Effector memory CD4-positive, alpha-beta T cell (primary cell): Measurements from ENCODE around the gene ADGRB3.
"Not testable (repeated sequence)": the region's sequence is repeated elsewhere in the genome, so short reads cannot be mapped to it uniquely, and the experiment has no call there.

Experiments used
- DNase-seq, 3 donors: peaks; one replicate each; pipeline ENCODE4 v3.0.0-alpha.2; 2020
- H3K27ac ChIP-seq: 2 replicates; pipeline ENCODE4 v1.7.0; 2013; ENCODE audit warnings: mild to moderate bottlenecking, low read length, moderate library complexity; ENCODE audit not compliant: insufficient read depth, poor library complexity, severe bottlenecking
- H3K27me3 ChIP-seq: replicated peaks from 2 replicates; pipeline ENCODE4 v1.7.0; 2013; ENCODE audit warnings: mild to moderate bottlenecking, low read length; ENCODE audit not compliant: insufficient read depth, control insufficient read depth, poor library complexity, severe bottlenecking
- H3K36me3 ChIP-seq: 2 replicates; pipeline ENCODE4 v1.7.0; 2013; ENCODE audit warnings: mild to moderate bottlenecking, low read length, moderate library complexity; ENCODE audit not compliant: control insufficient read depth, insufficient read depth
- H3K4me1 ChIP-seq: 2 replicates; pipeline ENCODE4 v1.7.0; 2013; ENCODE audit warnings: low read length, mild to moderate bottlenecking; ENCODE audit not compliant: control insufficient read depth, insufficient read depth, poor library complexity, severe bottlenecking
- H3K4me3 ChIP-seq: 2 replicates; pipeline ENCODE4 v1.7.0; 2013; ENCODE audit warnings: low read length, low read depth, mild to moderate bottlenecking; ENCODE audit not compliant: insufficient read depth, poor library complexity, severe bottlenecking
- H3K9me3 ChIP-seq: 2 replicates; pipeline ENCODE4 v1.7.0; 2013; ENCODE audit warnings: mild to moderate bottlenecking, low read length, moderate library complexity; ENCODE audit not compliant: control insufficient read depth

Gene ADGRB3

DNA sequence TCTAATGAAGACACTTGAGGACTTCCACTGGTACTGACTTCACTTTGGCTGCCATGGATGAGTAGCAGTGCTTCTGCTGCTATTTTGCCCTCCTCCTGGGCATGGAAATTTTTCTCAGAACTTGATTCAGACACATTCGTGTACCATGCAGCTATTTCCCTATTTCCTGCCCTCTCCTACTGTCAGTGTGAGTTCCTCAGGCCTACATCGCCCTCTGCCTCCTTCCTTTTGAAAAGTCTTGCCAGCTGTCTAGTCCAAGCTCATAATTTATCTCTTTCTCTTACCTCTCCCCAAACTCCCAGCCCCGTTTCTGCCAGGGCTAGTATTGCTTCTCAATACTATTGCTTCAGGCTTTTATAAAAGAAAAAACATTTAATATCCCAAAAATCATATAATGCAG, 470.2 kb downstream of the ADGRB3 start:
- no peaks in the 10 kb centered on the region for H3K9me3 ChIP-seq
- H3K36me3 ChIP-seq = no peaks in the 10 kb centered on the region
- H3K4me3 ChIP-seq = no peak overlapping the region

DNA sequence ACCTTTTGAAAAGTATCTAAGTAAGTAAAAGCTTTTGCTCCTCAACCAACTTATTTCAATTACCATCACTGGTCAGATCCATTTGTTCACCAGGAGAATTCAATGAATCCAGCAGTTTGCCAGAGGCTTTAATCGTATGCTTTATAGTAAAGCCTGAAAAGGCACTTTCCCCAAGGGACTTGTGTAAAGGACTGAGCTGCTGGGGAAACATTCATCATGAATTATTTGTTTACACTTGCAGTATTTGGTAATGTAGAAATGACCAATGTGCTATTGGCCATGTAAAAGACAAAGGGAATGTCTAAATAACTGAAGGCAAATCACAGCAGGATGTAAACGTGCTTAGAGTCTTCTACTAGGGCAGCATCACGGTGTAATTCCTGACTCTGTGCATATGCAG, 471.4 kb downstream of the ADGRB3 start:
- H3K27me3 ChIP-seq = no peaks in the 10 kb centered on the region
- no peaks in the 10 kb centered on the region for H3K4me1 ChIP-seq
- H3K4me3 ChIP-seq = no peak overlapping the region
- no peaks in the 10 kb centered on the region for H3K9me3 ChIP-seq
- DNase-seq = no peak
- H3K36me3 ChIP-seq = no peaks in the 10 kb centered on the region
- H3K27ac ChIP-seq = no peak overlapping the region

More for the DNA sequence above, 470.2 kb downstream of the ADGRB3 start:
- no peak for DNase-seq
- H3K27me3 ChIP-seq = no peaks in the 10 kb centered on the region
- no peak overlapping the region for H3K27ac ChIP-seq
- no peaks in the 10 kb centered on the region for H3K4me1 ChIP-seq

DNA sequence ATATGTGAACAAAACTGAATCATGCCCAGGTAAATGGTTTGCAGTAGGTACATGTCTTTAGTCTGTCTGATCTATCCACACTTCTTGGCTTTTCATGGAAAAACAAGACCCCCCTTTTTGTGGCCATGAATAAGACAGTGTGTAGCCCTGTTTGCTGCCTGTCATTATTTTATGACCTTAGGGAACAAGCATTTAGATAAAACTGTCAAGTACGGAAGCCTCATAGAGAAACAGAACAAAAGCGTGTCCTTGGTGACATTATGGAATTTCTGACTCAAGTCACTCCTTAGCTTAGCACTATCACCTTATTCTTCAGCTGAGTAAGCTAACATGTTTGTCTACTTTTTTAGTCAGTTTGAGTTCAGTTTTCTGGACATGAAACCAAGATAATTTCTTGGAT, 476.2 kb downstream of the ADGRB3 start:
- H3K36me3 ChIP-seq = no peaks in the 10 kb centered on the region
- H3K27me3 ChIP-seq = no peaks in the 10 kb centered on the region
- no peak for DNase-seq
- H3K27ac ChIP-seq = no peak overlapping the region
- no peaks in the 10 kb centered on the region for H3K4me1 ChIP-seq
- no peaks in the 10 kb centered on the region for H3K9me3 ChIP-seq
- H3K4me3 ChIP-seq = no peak overlapping the region

DNA sequence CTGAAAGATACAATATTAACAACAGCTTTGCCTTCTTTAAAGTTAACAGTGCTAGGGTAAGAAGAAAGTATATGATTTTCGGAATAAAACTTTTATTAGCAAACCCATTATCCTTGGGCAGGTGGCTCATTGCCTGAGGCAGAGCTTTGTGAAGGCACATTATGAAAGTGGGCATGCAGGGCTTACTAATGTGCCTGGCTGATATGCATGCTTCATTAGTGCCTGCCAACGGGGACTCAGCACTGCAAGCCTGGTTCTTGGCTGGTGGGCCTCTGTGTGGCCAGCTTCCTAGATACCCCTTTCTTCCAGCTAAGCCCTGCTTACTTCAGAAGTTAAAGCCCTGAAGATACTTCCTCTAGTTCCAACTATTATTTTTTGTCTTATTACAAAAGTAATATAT, 481.6 kb downstream of the ADGRB3 start:
- no peak overlapping the region for H3K27ac ChIP-seq
- H3K4me3 ChIP-seq = no peak overlapping the region
- no peak for DNase-seq
- H3K36me3 ChIP-seq = no peaks in the 10 kb centered on the region
- H3K4me1 ChIP-seq = no peaks in the 10 kb centered on the region
- H3K9me3 ChIP-seq = no peaks in the 10 kb centered on the region
- no peaks in the 10 kb centered on the region for H3K27me3 ChIP-seq

DNA sequence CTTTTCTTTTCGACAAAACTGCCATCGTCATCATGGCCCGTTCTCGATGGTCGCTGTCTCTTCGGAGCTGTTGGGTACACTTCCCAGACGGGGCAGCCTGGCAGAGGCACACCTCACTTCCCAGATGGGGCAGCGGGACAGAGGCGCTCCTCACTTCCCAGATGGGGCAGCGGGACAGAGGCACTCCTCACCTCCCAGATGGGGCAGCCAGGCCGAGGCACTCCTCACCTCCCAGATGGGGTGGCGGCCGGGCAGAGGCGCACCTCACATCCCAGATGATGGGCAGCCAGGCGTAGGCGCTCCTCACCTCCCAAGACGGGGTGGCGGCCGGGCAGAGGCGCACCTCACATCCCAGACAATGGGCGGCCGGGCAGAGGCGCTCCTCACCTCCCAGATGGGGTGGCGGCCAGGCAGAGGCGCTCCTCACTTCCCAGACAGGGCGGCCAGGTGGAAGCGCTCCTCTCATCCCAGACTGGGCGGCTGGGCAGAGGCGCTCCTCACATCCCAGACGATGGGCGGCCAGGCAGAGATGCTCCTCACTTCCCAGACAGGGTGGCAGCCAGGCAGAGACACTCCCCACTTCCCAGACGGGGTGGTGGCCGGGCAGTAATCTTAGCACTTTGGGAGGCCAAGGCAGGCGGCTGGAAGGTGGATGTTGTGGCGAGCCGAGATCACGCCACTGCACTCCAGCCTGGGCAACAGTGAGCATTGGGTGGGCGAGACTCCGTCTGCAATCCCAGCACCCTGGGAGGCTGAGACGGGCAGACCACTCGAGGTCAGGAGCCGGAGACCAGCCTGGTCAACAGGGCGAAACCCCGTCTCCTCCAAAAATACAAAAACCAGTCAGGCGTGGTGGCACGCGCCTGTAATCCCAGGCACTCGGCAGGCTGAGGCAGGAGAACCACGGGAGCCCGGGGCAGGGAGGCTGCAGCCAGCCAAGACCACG, 486.7 kb downstream of the ADGRB3 start:
- not testable (repeated sequence) for H3K27ac ChIP-seq, H3K4me3 ChIP-seq, H3K9me3 ChIP-seq, H3K27me3 ChIP-seq, H3K4me1 ChIP-seq, DNase-seq, H3K36me3 ChIP-seq

DNA sequence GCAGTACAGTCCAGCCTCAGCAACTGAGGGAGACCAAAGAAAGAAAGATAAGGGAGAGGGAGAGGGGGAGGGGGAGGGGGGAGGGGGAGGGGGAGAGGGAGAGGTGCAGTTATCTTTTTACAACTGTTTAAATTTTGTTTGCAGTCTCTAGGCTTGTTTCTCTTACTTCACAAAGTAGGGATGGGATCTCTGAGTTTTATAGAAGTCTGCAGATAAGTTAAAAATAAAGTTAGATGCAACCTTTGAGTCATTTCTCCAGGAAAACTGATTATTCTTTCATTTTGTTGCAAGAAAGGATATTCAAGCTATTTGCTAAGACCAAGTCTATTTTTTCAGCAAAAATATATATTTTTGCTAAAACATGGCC, 487.3 kb downstream of the ADGRB3 start:
- Histone ChIP-seq H3K9me3 (no peaks in the 10 kb centered on the region), H3K4me3 (no peak overlapping the region), H3K36me3 (no peaks in the 10 kb centered on the region), H3K27me3 (no peaks in the 10 kb centered on the region), H3K27ac (no peak overlapping the region), H3K4me1 (no peaks in the 10 kb centered on the region)
- DNase-seq = no peak

DNA sequence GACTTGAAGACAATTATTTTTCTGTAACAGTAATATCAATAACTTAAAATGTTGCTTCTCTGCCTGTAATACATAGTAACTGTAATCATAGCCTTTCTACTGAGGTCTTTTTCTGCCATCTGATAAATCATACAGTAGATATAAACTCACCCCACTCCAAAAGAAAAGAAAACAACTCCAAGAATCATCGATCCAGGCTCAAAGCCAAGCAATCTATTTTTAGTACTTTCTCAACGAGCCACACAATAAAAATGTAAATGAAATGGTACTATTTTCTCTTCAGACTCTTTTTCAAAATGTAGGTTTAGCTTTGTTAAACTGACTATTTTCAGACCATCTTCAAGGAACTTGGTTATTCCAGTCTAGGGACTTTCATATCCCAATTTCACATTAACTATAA, 493.3 kb downstream of the ADGRB3 start:
- Histone ChIP-seq H3K4me3 (no peak overlapping the region), H3K27me3 (no peaks in the 10 kb centered on the region), H3K36me3 (no peaks in the 10 kb centered on the region), H3K4me1 (no peaks in the 10 kb centered on the region), H3K9me3 (no peaks in the 10 kb centered on the region), H3K27ac (no peak overlapping the region)
- no peak for DNase-seq

DNA sequence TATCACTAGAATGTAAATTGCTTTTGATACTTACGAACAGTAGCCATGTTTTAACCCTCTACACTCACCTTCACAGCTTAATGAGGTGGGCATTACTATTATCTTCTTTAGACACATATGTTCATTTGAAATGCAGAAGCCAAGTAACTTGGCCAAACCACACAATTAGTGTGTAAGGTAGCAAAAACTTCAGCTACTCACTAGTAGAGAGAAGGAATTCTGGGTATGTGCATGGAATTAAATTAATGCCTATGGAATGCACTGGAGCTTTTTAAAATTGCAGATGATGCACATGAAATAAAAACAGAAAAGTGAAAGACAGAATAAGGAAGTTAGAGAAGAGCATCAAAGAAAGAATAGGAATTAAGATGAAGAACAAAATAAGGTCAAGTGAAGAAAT, 494.0 kb downstream of the ADGRB3 start:
- H3K27ac ChIP-seq = no peak overlapping the region
- H3K4me1 ChIP-seq = no peaks in the 10 kb centered on the region
- H3K27me3 ChIP-seq = no peaks in the 10 kb centered on the region
- no peak overlapping the region for H3K4me3 ChIP-seq
- H3K9me3 ChIP-seq = no peaks in the 10 kb centered on the region
- DNase-seq = no peak
- H3K36me3 ChIP-seq = no peaks in the 10 kb centered on the region

DNA sequence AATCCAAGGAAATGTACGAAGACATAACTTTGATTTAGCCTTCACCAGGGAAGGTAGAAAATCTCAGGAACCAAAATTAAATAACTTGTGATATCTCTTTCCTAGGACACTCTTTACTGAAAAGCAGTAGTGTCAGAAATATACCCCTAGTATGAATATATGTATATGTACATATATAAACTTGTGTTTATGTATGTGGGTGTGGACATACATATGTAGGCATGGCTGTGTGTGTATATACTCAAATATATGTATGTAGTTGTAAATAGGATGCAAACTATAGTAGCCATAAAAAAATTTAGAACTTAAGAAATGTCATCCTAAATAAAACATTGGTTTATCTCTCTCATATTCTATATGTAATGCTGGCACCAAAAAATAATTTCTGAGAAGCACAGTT, 500.8 kb downstream of the ADGRB3 start:
- Histone ChIP-seq H3K36me3 (no peaks in the 10 kb centered on the region), H3K27me3 (no peaks in the 10 kb centered on the region), H3K4me1 (no peaks in the 10 kb centered on the region), H3K9me3 (no peaks in the 10 kb centered on the region), H3K27ac (no peak overlapping the region), H3K4me3 (no peak overlapping the region)
- no peak for DNase-seq

DNA sequence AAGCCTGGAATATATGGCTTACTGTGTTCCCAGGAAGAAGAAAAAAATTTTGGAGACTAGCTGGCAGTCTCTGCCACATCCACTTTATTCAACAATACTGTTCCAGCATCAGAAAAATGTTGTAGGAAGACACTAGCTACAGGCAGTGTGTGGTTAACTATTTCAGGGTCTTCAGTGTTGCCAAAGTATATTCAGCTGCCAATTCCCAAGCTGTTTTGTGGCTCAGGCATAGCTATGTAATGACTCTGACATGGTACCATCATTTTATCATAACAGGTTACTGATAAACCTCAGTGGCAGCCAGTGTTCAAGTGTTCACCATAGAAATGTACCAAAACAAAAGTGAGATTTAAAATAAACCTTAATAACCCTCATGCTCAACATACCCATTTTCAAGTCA, 503.1 kb downstream of the ADGRB3 start:
- H3K4me1 ChIP-seq = no peaks in the 10 kb centered on the region
- H3K4me3 ChIP-seq = no peak overlapping the region
- no peaks in the 10 kb centered on the region for H3K36me3 ChIP-seq
- H3K9me3 ChIP-seq = no peaks in the 10 kb centered on the region
- no peak overlapping the region for H3K27ac ChIP-seq
- DNase-seq = no peak
- no peaks in the 10 kb centered on the region for H3K27me3 ChIP-seq
